Muscle layer of duodenum (tissue), 2 donors: ENCODE data around the gene CLN6.

Experiments used
- H3K27ac ChIP-seq: one replicate; pipeline ENCODE4 v1.7.0; 2013; ENCODE audit warnings: mild to moderate bottlenecking, low read length
- H3K27me3 ChIP-seq: one replicate; pipeline ENCODE4 v1.7.0; 2013; ENCODE audit warnings: low read depth, mild to moderate bottlenecking, control low read depth, low read length
- H3K36me3 ChIP-seq, 2 donors: one replicate each; pipeline ENCODE4 v1.7.0; 2013; ENCODE audit warnings: low read length in 2 of 2, control low read depth in 1 of 2, mild to moderate bottlenecking in 1 of 2; ENCODE audit not compliant: insufficient read depth in 2 of 2, control insufficient read depth in 1 of 2
- H3K4me1 ChIP-seq, 2 donors: one replicate each; pipeline ENCODE4 v1.7.0; 2013; ENCODE audit warnings: low read length in 2 of 2, mild to moderate bottlenecking in 2 of 2, control low read depth in 1 of 2, moderate library complexity in 1 of 2; ENCODE audit not compliant: insufficient read depth in 2 of 2, control insufficient read depth in 1 of 2
- H3K4me3 ChIP-seq, 2 donors: one replicate each; pipeline ENCODE4 v1.7.0; 2013; ENCODE audit warnings: low read length in 2 of 2, low read depth in 1 of 2, mild to moderate bottlenecking in 1 of 2
- H3K9me3 ChIP-seq, 2 donors: one replicate each; pipeline ENCODE4 v1.7.0; 2013; ENCODE audit warnings: low read length in 2 of 2, control low read depth in 1 of 2, mild to moderate bottlenecking in 1 of 2; ENCODE audit not compliant: control insufficient read depth in 1 of 2
- donor health status: healthy.

Gene CLN6

GRCh38 chr15:68229386-68230156, at the start of gene CLN6:
Gene CLN6 (minus strand): TSS chr15:68229728. CDS start chr15:68229584, 144 bp downstream.
- no peaks in the 10 kb centered on the region for H3K9me3 ChIP-seq
- H3K27ac ChIP-seq: peak within 1 kb of the TSS; percentile 23
- H3K27me3 ChIP-seq: no peaks in the 10 kb centered on the region
- H3K36me3 ChIP-seq: no peaks in the 10 kb centered on the region
- peak within 1 kb of the TSS; percentile 58 to 89 for H3K4me3 ChIP-seq
- H3K4me1 ChIP-seq: peaks cover 11 to 22% of the 10 kb centered on the region in 2 donors

- no peaks in the 10 kb centered on the region for H3K27me3 ChIP-seq
- peaks cover 29 to 42% of the 10 kb centered on the region in 2 donors for H3K4me1 ChIP-seq
These were observed 49.3 kb upstream of the CLN6 start for GRCh38 chr15:68278595-68279405.

GRCh38 chr15:68278345-68278594, 48.7 kb upstream of the CLN6 start:
- H3K27ac ChIP-seq: peak overlapping the region; percentile 99
- no peaks in the 10 kb centered on the region for H3K9me3 ChIP-seq
- no peaks in the 10 kb centered on the region for H3K27me3 ChIP-seq
- H3K4me3 ChIP-seq: peak overlapping the region; percentile 83 to 89
- peaks cover 0 to 12% of the 10 kb centered on the region in 2 donors for H3K36me3 ChIP-seq
- peaks cover 29 to 42% of the 10 kb centered on the region in 2 donors for H3K4me1 ChIP-seq

More at GRCh38 chr15:68278595-68279405, 49.3 kb upstream of the CLN6 start:
- Histone ChIP-seq H3K9me3 (no peaks in the 10 kb centered on the region), H3K27ac (peak overlapping the region; percentile 99), H3K4me3 (peak overlapping the region; percentile 83 to 89), H3K36me3 (peaks cover 0 to 12% of the 10 kb centered on the region in 2 donors)

- peaks cover 29 to 37% of the 10 kb centered on the region in 2 donors for H3K4me1 ChIP-seq
- no peaks in the 10 kb centered on the region for H3K9me3 ChIP-seq
- H3K27ac ChIP-seq: peak within 1 kb of the TSS; percentile 99
- H3K27me3 ChIP-seq: no peaks in the 10 kb centered on the region
- H3K4me3 ChIP-seq: peak within 1 kb of the TSS; percentile 83 to 89
- H3K36me3 ChIP-seq: peaks cover 0 to 12% of the 10 kb centered on the region in 2 donors
These were observed 48.2 kb upstream of the CLN6 start, which contains the start of gene FEM1B for GRCh38 chr15:68277603-68278344. Gene FEM1B (plus strand): TSS chr15:68277745. CDS start chr15:68278418, 673 bp downstream.

- no peaks in the 10 kb centered on the region for H3K9me3 ChIP-seq
- H3K27ac ChIP-seq: peak overlapping the region; percentile 99
- H3K4me1 ChIP-seq: peaks cover 29 to 35% of the 10 kb centered on the region in 2 donors
- H3K36me3 ChIP-seq: peaks cover 0 to 12% of the 10 kb centered on the region in 2 donors
- no peaks in the 10 kb centered on the region for H3K27me3 ChIP-seq
- H3K4me3 ChIP-seq: peak overlapping the region; percentile 83 to 89
These were observed 47.6 kb upstream of the CLN6 start for GRCh38 chr15:68277131-68277602.

- Histone ChIP-seq H3K27ac (peak overlapping the region; percentile 99), H3K4me1 (peaks cover 24 to 30% of the 10 kb centered on the region in 2 donors), H3K36me3 (peaks cover 0 to 12% of the 10 kb centered on the region in 2 donors), H3K4me3 (peak overlapping the region; percentile 83 to 89), H3K27me3 (no peaks in the 10 kb centered on the region), H3K9me3 (no peaks in the 10 kb centered on the region)
These were observed 47.1 kb upstream of the CLN6 start for GRCh38 chr15:68276668-68277067.

- Histone ChIP-seq H3K9me3 (no peaks in the 10 kb centered on the region), H3K4me1 (peaks cover 15 to 16% of the 10 kb centered on the region in 2 donors), H3K36me3 (peaks cover 0 to 12% of the 10 kb centered on the region in 2 donors), H3K27ac (peak overlapping the region; percentile 99), H3K27me3 (no peaks in the 10 kb centered on the region), H3K4me3 (no peak overlapping the region)
These were observed 45.7 kb upstream of the CLN6 start for GRCh38 chr15:68275165-68275746.

GRCh38 chr15:68274201-68274848, 44.8 kb upstream of the CLN6 start:
- no peak overlapping the region for H3K4me3 ChIP-seq
- no peaks in the 10 kb centered on the region for H3K9me3 ChIP-seq
- peak overlapping the region; percentile 99 for H3K27ac ChIP-seq
- H3K27me3 ChIP-seq: no peaks in the 10 kb centered on the region
- peaks cover 10% of the 10 kb centered on the region in 2 donors for H3K4me1 ChIP-seq
- H3K36me3 ChIP-seq: peaks cover 0 to 12% of the 10 kb centered on the region in 2 donors

DNA sequence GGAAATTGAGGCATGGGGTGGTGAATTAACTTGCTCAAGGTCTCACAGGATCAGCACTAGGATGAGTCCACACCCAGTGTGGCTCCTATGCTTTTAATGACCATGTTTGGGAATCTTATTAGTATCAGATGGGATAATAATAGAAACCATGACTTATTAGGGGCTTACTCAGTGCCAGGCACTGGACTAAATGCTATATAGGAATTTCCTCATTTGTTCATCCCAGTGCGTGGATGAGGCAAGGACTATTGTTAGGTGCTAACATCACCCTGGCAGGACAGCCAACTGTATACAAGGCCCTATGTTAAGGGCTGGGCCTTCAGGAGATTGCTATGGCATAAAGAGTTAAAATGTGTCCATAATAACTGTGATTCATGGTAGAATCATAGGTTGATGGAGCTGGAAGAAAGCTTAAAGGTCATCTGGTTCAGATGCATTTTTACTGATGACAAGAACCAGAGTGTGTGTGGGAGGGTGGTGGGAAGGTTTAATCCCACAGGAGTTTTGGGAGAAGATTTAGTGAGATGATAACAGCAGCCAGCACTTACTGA, 43.3 kb upstream of the CLN6 start:
- peaks cover 0 to 5% of the 10 kb centered on the region in 2 donors for H3K36me3 ChIP-seq
- H3K27ac ChIP-seq: peak overlapping the region; percentile 89
- no peaks in the 10 kb centered on the region for H3K9me3 ChIP-seq
- peak overlapping the region in 1 of 2 donors; percentile 37 for H3K4me3 ChIP-seq
- H3K27me3 ChIP-seq: no peaks in the 10 kb centered on the region
- H3K4me1 ChIP-seq: peaks cover 10% of the 10 kb centered on the region in 2 donors

GRCh38 chr15:68271854-68272471, 42.4 kb upstream of the CLN6 start:
- peaks cover 10% of the 10 kb centered on the region in 2 donors for H3K4me1 ChIP-seq
- peak overlapping the region; percentile 4 to 37 for H3K4me3 ChIP-seq
- H3K36me3 ChIP-seq: no peaks in the 10 kb centered on the region
- H3K27ac ChIP-seq: peak overlapping the region; percentile 89
- no peaks in the 10 kb centered on the region for H3K9me3 ChIP-seq
- no peaks in the 10 kb centered on the region for H3K27me3 ChIP-seq
